Measurements from ENCODE around the gene AGO3.

AGO3 gene

GRCh38 chr1:36119456-36119855 is 188.6 kb downstream of the AGO3 start:
- in situ Hi-C loops (cut with MboI; ENCODE audit: low pct_unique_long_range_greater_than_20kb, low sequenced_read_pairs, unreplicated experiment): no loop called here
- DNase-seq (ENCODE audit: low spot score): no peak
- no peak for TF ChIP-seq CTCF (IDR thresholded peaks at IDR 0.05; ENCODE audit: extremely low read depth, insufficient read depth, missing control alignments)
